Spleen (tissue), 11 donors: ENCODE data around the gene RIPOR2. TPM values are rescaled to one million over a fixed set of nuclear protein-coding genes. Genes with fewer than 3 reads are reported as not detected.
"Not testable (repeated sequence)": the region's sequence is repeated elsewhere in the genome, so short reads cannot be mapped to it uniquely, and the experiment has no call there.

Experiments
- DNase-seq: peaks from one replicate; pipeline ENCODE4 v3.0.0-alpha.2; 2020
- H3K27ac ChIP-seq, 8 donors: fragments of 200-600 bp; sonication (generic) in 7 of 8; 1 replicate in 4 of 8; 2 replicates in 4 of 8; pipeline versions ENCODE4 v1.5.0 to v1.8.0; 2016 to 2021; ENCODE audit warnings: inconsistent platforms in 4 of 8, mild to moderate bottlenecking in 4 of 8, moderate library complexity in 1 of 8
- H3K27me3 ChIP-seq, 7 donors: fragments of 200-600 bp; sonication (generic) in 6 of 7; replicated peaks in 1 of 7; 1 replicate in 4 of 7; 2 replicates in 3 of 7; pipeline versions ENCODE4 v1.5.0 to v1.8.0; 2016 to 2021; ENCODE audit warnings: inconsistent platforms in 3 of 7, mild to moderate bottlenecking in 1 of 7
- H3K36me3 ChIP-seq, 6 donors: fragments of 200-600 bp; sonication (generic) in 5 of 6; 1 replicate in 4 of 6; 2 replicates in 2 of 6; pipeline versions ENCODE4 v1.5.0 to v1.8.0; 2016 to 2021; ENCODE audit warnings: inconsistent platforms in 2 of 6
- H3K4me1 ChIP-seq, 6 donors: fragments of 200-600 bp; sonication (generic) in 5 of 6; 1 replicate in 3 of 6; 2 replicates in 3 of 6; pipeline versions ENCODE4 v1.5.0 to v1.8.0; 2016 to 2021; ENCODE audit warnings: inconsistent platforms in 3 of 6
- H3K4me3 ChIP-seq, 8 donors: fragments of 200-600 bp; sonication (generic) in 7 of 8; 1 replicate in 4 of 8; 2 replicates in 4 of 8; pipeline versions ENCODE4 v1.5.0 to v1.8.0; 2016 to 2021; ENCODE audit warnings: inconsistent platforms in 4 of 8, mild to moderate bottlenecking in 4 of 8, moderate library complexity in 2 of 8
- H3K9me3 ChIP-seq, 8 donors: fragments of 200-600 bp; sonication (generic) in 7 of 8; 1 replicate in 4 of 8; 2 replicates in 4 of 8; pipeline versions ENCODE4 v1.5.0 to v1.8.0; 2016 to 2021; ENCODE audit warnings: inconsistent platforms in 4 of 8
- POLR2A ChIP-seq, 3 donors: fragments of 450-650 bp; IDR thresholded peaks; one replicate each; pipeline ENCODE4 v1.5.1; 2017; ENCODE audit warnings: antibody characterized with exemption in 3 of 3, mild to moderate bottlenecking in 1 of 3
- POLR2AphosphoS5 ChIP-seq, 3 donors: sonication (generic); formaldehyde crosslinking; IDR thresholded peaks; one replicate each; pipeline ENCODE4 v1.5.1; 2017; ENCODE audit warnings: antibody characterized with exemption in 3 of 3
- WGBS, 5 donors: extraction: QIAGEN DNeasy Blood & Tissue Kit in 3 of 5; methylation state at CpG; one replicate each; pipeline versions ENCODE4 v1.1.5 to v1.1.7; 2013 to 2018; 5-methylcytosine and 5-hydroxymethylcytosine counted together
- intact Hi-C: fragments of 100-400 bp; cut with DNase I; formaldehyde crosslinking; loops from one replicate; pipeline ENCODE4 v1.15.0; 2023; ENCODE audit warnings: low total_unique reads
- polyA plus RNA-seq, 3 donors: library from polyadenylated mRNA; stranded (reverse); fragments of 200-250 nt; gene quantifications; one replicate each; pipeline ENCODE4 v1.2.1, GENCODE V29; 2013
- total RNA-seq, 7 donors: library from RNA; depleted of rRNA in 3 of 7; stranded (reverse); fragments of >200 nt in 3 of 7; fragmentation: NEBNext Ultra II Directional in 4 of 7; extraction: Animal tissue kit (Norgen Biotek cat#: 25700) in 4 of 7; gene quantifications; one replicate each; pipeline versions ENCODE4 v1.1.0 to v1.2.1, GENCODE V29; 2016 to 2021
- TF ChIP-seq, protein P1 (sequence below), 11 experiments: fragments of 200-600 bp in 7 of 11; fragments of 450-650 bp in 4 of 11; sonication (generic) in 4 of 11; IDR thresholded peaks in 8 of 11; conservative IDR thresholded peaks in 3 of 11; 1 replicate in 7 of 11; 2 replicates in 4 of 11; pipeline versions ENCODE4 v1.4.0 to v1.8.0; 2016 to 2021; ENCODE audit warnings: antibody characterized with exemption in 11 of 11, inconsistent platforms in 4 of 11, mild to moderate bottlenecking in 1 of 11
- donor health status: healthy with polysubstance abuse.
- donor health status: DM: no; HTN: no; CAD: no; lungs with moderate emphysema.
- donor health status: DM: no; HTN: no; CAD: no.
- donor health status: Bipolar disorder and iron deficiency.
- donor health status: healthy.
- donor health status: DM: no; HTN: no; CAD: no.
- donor health status: DM: yes; HTN: yes; CAD: no.

The RIPOR2 gene
- total and polyA plus RNA-seq, 10 donors, result 40.6 to 247 (median 147) TPM

DNA sequence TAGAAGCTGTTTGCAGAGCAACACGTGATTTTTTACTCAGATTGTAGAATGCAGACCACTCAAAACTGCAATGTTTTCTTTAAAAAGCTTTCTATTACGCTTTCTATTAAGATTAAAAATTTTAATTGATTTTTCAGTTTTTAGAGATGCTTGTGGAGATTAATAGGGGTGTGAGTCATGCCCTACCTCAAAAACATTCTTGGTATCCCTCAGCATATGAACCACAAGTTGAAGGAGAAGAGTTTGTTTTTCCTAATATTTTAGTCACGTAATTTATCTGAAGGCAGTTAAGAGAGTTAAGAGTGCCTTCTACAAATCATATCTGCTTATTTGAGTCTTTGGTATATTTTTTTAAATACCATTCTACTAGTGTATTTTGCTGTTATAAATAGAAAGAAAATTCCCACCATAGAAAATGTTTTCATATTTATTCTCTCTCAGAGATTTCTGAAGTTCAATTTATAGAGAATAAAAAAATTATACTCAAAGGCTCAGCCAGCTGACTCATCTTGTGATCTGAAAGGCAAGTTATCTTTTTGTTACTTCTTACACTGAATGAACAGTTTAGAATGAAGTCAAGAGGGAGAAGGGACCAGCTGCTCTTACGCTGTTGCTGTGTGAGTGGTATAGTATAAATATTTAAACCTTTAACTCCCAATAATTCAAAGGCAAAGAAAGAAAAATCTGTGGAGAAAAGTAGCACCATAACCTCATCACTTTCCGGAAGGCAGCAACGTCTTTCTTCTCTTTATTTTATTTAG is 7.6 kb downstream of the RIPOR2 start:
- Histone ChIP-seq H3K27me3 (no peaks in the 10 kb centered on the region), H3K9me3 (no peaks in the 10 kb centered on the region), H3K4me1 (peaks cover 39 to 96% (median 86%) of the 10 kb centered on the region in 6 donors), H3K36me3 (peaks cover 0 to 65% (median 0%) of the 10 kb centered on the region in 6 donors), H3K4me3 (peak overlapping the region in 4 of 8 donors; percentile 8 to 85 (median 34)), H3K27ac (peak overlapping the region; percentile 14 to 94 (median 75))
- no peak for DNase-seq
- intact Hi-C loops, result no loop called here
- TF ChIP-seq, protein P1, sequence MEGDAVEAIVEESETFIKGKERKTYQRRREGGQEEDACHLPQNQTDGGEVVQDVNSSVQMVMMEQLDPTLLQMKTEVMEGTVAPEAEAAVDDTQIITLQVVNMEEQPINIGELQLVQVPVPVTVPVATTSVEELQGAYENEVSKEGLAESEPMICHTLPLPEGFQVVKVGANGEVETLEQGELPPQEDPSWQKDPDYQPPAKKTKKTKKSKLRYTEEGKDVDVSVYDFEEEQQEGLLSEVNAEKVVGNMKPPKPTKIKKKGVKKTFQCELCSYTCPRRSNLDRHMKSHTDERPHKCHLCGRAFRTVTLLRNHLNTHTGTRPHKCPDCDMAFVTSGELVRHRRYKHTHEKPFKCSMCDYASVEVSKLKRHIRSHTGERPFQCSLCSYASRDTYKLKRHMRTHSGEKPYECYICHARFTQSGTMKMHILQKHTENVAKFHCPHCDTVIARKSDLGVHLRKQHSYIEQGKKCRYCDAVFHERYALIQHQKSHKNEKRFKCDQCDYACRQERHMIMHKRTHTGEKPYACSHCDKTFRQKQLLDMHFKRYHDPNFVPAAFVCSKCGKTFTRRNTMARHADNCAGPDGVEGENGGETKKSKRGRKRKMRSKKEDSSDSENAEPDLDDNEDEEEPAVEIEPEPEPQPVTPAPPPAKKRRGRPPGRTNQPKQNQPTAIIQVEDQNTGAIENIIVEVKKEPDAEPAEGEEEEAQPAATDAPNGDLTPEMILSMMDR (IDR thresholded peaks at IDR 0.05 in 8 of 11, conservative IDR thresholded peaks at IDR 0.05 in 3 of 11), result no peak
- TF ChIP-seq POLR2A (IDR thresholded peaks at IDR 0.05) (no peak), POLR2AphosphoS5 (IDR thresholded peaks at IDR 0.05) (no peak)
- WGBS, 5 donors, result 63 to 75% (median 64%) methylated on average over 6 of the region's 6 CpGs

DNA sequence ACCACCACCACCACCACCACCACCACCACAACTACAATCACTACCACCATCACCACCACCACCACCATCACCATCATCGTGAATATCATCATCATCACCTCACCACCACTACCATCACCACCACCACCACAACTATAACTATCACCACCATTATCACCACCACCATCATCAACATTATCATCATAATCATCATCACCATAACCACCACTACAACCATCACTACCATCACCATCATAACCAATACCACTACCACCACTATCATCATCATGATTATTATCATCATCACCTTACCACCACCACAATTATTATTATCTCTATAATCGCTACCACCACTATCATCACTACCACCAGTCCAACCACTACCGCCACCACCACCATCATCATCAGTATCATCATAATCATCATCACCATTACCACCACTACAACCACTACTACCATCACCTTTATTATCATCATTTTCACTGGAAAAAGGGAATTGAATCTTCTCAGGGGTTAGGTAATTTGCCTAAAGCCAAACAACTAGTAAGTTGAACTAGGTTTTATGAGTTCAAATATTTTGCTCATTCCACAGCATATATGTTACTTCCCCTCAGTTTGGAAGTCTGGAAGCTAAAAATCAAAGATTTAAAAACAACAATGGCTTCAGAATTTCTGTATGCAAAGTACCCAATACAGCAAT is 8.3 kb downstream of the RIPOR2 start:
- TF ChIP-seq, protein P1 (IDR thresholded peaks at IDR 0.05 in 8 of 11, conservative IDR thresholded peaks at IDR 0.05 in 3 of 11), result no peak
- 85 to 90% (median 90%) methylated on average over 3 of the region's 3 CpGs for WGBS, 5 donors
- Histone ChIP-seq H3K9me3 (no peaks in the 10 kb centered on the region), H3K27ac (peak overlapping the region in 6 of 8 donors; percentile 3 to 94 (median 88)), H3K4me3 (peak overlapping the region in 2 of 8 donors; percentile 9 to 85), H3K27me3 (no peaks in the 10 kb centered on the region), H3K4me1 (peaks cover 39 to 96% (median 90%) of the 10 kb centered on the region in 6 donors), H3K36me3 (peaks cover 0 to 72% (median 0%) of the 10 kb centered on the region in 6 donors)
- DNase-seq, result no peak
- intact Hi-C loops, result no loop called here

- Histone ChIP-seq H3K4me1 (peaks cover 43 to 96% (median 93%) of the 10 kb centered on the region in 6 donors), H3K27ac (peak overlapping the region in 4 of 8 donors; percentile 40 to 76 (median 74)), H3K4me3 (peak overlapping the region in 2 of 8 donors; percentile 13 to 53), H3K36me3 (peaks cover 0 to 78% (median 0%) of the 10 kb centered on the region in 6 donors)
- intact Hi-C loops, H3K9me3 ChIP-seq, DNase-seq, H3K27me3 ChIP-seq: not testable (repeated sequence)
- 81 to 90% (median 87%) methylated on average over 3 of the region's 3 CpGs for WGBS, 5 donors
These were observed 9.1 kb downstream of the RIPOR2 start for GRCh38 chr6:24926647-24927046.

DNA sequence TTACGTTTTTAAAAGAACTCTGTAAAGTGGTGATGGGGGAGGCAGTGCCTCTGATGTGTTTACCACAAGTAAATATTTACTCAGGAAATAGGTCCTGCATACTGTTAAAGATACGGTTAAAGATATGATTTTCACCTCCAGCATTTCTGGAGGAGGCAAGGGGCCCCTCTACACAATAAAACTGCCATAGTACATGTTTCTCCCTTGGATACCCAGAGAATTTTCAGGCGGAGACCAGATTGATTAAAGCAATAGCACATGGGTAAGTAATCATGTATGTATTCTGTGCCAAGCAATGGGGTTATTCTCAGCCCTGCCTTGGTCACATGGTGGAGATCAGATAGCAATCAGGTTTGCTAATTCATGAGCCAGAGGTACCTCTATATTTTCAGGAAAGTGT is 9.6 kb downstream of the RIPOR2 start:
- H3K9me3 ChIP-seq, result no peaks in the 10 kb centered on the region
- H3K36me3 ChIP-seq, result peaks cover 0 to 77% (median 0%) of the 10 kb centered on the region in 6 donors
- H3K4me1 ChIP-seq, result peaks cover 39 to 96% (median 93%) of the 10 kb centered on the region in 6 donors
- DNase-seq, result no peak
- H3K4me3 ChIP-seq, result peak overlapping the region in 2 of 8 donors; percentile 13 to 53
- intact Hi-C loops, result no loop called here
- H3K27ac ChIP-seq, result peak overlapping the region in 5 of 8 donors; percentile 2 to 76 (median 73)
- TF ChIP-seq, protein P1 (IDR thresholded peaks at IDR 0.05 in 8 of 11, conservative IDR thresholded peaks at IDR 0.05 in 3 of 11), result no peak
- TF ChIP-seq POLR2A (IDR thresholded peaks at IDR 0.05) (no peak), POLR2AphosphoS5 (IDR thresholded peaks at IDR 0.05) (no peak)
- H3K27me3 ChIP-seq, result no peaks in the 10 kb centered on the region
- 40 to 62% (median 56%) methylated on average over 3 of the region's 3 CpGs for WGBS, 5 donors
